ENCODE measurements around the gene RRP8. TPM values are rescaled to one million over a fixed set of nuclear protein-coding genes. Genes with fewer than 3 reads are reported as not detected.

The RRP8 gene
- polyA plus RNA-seq, 3 donors: 8.6 to 16.0 (median 16.0) TPM

DNA sequence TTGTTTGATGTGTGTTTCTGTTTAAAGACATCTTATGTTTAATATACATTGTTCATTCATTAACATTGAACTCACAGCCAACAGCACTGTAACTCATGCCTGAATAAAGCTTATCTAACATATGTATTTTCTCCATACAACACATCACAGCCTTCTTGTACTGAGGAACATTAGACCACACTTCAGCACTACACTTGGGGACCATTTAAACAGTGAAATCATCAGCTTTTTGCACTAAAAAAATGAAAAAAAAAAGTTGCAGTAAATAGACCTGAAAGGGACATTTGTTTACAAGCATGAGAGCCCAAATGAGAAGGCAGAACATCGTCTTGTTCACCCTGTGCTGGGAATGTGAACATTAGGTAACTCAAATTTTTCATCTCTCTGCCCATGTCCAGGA, 31.1 kb upstream of the RRP8 start:
- 58 to 69% (median 66%) methylated on average over 1 of the region's 1 CpG for WGBS, 3 donors
- no peak overlapping the region for H3K27ac ChIP-seq (ENCODE audit: low read depth, low read length)

- no peak overlapping the region for H3K27ac ChIP-seq (ENCODE audit: low read depth, low read length)
- 91 to 93% (median 92%) methylated on average over 16 of the region's 16 CpGs for WGBS, 3 donors
Observed at GRCh38 chr11:6633422-6634408, 30.3 kb upstream of the RRP8 start.

DNA sequence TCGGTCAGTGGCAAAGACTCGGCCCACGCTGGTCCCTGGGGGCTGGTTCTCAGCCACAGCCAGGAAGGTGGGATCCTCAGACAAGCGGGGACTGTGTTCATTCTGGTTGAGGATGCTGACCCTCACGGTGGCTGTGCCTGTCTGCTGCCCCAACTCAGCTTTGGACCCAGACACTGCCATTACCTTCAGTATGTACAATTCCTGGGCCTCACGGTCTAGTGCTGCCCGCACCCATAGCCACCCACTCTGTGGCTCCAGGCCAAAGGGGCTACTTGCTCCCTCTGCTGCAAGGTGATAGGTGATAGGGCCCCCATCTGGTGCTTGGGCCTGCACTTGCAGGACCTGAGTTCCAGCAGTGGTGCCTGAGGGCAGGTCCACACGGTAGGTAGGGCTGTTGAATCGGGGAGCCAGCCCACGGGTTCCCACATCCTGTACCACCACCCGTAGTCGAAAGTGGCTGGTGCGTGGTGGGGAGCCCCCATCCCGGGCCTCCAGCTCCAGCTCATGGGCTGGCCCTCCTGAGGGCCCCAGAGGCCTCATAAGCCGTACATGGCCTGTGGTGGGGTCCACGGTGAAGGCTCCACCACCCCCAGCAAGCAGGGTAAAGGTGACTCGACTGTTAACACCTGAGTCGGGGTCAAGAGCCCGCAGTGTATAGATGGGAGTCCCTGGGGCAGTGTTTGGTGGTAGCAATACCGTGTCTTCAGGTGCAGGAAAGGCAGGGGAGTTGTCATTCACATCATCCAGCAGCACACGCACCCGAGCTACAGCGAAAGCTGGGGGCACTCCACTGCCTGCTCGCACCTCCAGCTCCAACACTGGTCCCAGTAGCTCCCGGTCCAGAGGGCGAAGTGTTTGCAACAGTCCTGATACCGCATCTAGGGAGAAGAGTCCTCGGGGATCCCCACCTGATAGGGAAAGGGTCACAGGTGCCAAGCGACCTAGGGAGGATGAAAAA, 29.0 kb upstream of the RRP8 start:
- H3K27ac ChIP-seq (ENCODE audit: low read depth, low read length): no peak overlapping the region
- 89 to 95% (median 92%) methylated on average over 29 of the region's 29 CpGs for WGBS, 3 donors

- 90 to 97% (median 91%) methylated on average over 11 of the region's 11 CpGs for WGBS, 3 donors
Observed at GRCh38 chr11:6631361-6631890, 28.0 kb upstream of the RRP8 start.

GRCh38 chr11:6630632-6631291, 27.3 kb upstream of the RRP8 start:
- 43 to 89% (median 85%) methylated on average over 24 to 28 of the region's 28 CpGs for WGBS, 3 donors
- H3K27ac ChIP-seq (ENCODE audit: low read depth, low read length): no peak overlapping the region

More at GRCh38 chr11:6631361-6631890, 28.0 kb upstream of the RRP8 start:
- H3K27ac ChIP-seq (ENCODE audit: low read depth, low read length): no peak overlapping the region

DNA sequence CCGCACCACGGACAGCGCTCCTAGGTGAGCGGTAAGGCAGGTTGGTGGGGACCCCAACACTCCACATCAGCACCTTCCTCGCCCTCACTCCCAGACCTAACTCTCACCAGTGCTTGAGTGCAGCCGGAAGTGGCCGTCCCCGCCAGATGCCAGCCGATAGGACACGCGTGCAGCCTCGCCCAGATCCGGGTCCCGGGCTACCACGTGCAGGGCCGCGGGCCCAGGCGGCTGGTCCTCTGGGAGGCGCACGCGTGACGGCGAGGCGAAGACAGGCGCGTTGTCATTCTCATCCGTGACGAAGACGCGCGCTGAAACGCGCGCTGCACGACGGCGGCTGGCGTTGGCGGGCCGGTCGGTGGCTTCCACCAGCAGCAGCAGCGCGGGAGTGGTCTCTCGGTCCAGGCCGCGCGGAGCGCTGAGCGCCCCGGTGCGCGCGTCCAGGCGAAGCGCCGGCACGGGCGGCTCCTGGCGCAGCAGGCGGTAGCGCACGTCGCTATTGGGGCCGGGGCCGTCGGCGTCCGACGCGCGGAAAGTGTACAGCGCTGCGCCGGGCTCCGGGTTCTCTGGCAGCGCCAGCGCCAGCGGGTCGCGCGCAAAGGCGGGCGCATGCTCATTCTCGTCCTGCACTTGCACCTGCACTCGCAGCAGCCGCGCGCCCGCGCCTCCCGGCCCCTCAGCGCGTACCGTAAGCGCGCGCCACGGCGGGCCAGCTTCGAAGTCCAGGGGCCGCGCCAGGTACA, 26.6 kb upstream of the RRP8 start:
- 39 to 87% (median 81%) methylated on average over 80 to 102 of the region's 102 CpGs for WGBS, 3 donors
- H3K27ac ChIP-seq (ENCODE audit: low read depth, low read length): no peak overlapping the region

DNA sequence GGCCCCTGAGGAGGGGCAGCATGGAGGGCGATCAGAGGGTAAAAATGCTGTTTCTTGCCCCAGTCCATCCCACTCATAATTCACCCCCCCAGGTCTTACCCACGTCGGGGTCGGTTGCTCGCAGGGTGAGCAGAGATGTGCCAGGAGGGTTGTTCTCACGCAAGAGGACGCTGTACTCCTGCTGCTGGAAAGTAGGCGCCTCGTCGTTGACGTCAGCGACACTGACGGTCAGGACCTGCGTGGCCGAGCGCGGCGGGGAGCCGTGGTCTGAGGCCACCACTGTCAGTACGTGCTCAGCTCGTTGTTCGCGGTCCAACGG, 26.1 kb upstream of the RRP8 start:
- WGBS, 3 donors: 92 to 95% (median 94%) methylated on average over 24 of the region's 24 CpGs
- no peak overlapping the region for H3K27ac ChIP-seq (ENCODE audit: low read depth, low read length)

DNA sequence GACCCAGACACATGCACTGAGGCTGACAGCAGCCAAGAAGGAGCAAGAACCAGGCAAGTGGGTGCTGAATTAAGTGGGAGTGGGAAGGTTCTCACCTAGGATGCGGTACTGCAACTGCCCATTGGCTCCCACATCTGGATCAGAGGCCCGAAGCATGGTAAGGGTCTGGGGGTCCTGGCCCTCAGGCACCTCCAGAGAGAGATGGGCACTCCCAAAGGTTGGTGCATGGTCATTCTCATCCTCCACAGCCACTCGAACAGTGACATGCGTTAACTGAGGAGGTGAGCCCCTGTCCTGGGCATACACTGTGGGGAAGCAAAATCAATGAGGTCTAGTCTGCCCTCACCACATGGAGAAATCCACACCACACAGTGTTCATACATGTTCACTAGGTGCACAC, 25.1 kb upstream of the RRP8 start:
- H3K27ac ChIP-seq (ENCODE audit: low read depth, low read length): no peak overlapping the region
- WGBS, 3 donors: 94 to 97% (median 96%) methylated on average over 4 of the region's 4 CpGs

- WGBS, 3 donors: 67 to 89% (median 76%) methylated on average over 2 of the region's 2 CpGs
- H3K27ac ChIP-seq (ENCODE audit: low read depth, low read length): no peak overlapping the region
Observed at GRCh38 chr11:6627762-6628241, 24.4 kb upstream of the RRP8 start.

DNA sequence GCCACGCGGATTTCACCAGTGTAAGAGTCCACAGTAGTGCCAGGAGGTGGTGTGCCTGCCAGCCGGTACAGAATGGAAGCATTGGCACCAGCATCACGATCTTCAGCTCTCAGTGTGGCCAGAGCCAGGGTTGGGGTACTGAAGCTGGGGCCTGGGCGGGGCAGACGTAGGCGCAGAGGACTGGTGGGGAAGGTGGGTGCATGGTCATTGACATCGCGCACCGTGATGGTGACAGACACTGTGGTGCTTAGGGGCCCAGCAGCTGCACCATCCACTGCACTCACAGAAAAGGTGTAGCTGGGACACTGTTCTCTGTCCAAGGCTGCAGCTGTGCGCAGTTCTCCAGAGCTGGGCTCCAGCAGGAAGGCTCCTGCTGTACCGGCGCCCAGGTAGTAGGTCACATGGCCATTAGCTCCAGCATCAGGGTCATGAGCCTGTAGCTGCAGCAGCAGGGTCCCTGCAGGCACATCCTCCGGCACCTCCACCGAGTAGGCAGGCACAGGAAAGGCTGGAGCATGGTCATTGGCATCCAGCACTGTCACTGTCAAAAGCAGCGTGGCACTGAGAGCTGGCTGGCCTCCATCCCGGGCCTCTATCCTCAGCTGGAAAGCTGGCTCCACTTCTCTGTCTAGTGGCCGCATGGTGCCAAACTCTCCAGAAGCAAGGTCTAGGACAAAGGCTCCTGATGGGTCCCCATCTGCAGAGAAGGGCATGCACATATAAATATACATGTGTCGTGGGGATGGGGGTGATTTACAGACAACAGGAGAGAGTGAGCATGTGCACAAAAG, 23.8 kb upstream of the RRP8 start:
- 81 to 95% (median 90%) methylated on average over 19 of the region's 19 CpGs for WGBS, 3 donors

DNA sequence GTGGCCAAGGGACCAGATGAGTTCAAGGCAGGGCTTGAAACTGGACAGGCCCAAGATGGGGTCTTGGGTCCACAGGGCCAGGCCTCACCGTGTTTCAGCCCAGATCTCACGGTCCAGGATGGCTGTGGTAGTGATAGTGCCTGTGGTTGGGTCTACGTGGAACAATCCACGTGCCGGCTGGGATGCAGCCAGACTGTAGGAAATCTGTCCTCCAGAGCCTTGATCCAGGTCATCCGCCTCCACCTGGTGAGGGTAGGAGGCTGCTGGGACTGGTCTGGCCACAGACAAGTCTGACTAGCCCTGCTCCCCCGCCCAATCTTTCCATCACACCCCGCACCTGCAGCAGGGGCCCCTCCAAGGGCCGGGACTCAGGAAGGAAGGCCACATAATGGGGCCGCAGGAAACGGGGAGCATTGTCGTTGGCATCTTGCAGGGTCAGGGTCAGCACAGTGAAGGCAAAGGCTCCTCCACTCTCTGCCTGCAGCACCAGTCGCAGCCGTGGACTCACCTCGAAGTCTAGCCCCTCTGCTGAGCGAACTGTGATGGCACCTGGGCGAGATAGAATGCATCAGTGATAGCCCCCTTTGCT, 22.5 kb upstream of the RRP8 start:
- WGBS, 3 donors: 86 to 92% (median 87%) methylated on average over 17 of the region's 17 CpGs
- H3K27ac ChIP-seq (ENCODE audit: low read depth, low read length): no peak overlapping the region

More for the DNA sequence above, 23.8 kb upstream of the RRP8 start:
- no peak overlapping the region for H3K27ac ChIP-seq (ENCODE audit: low read depth, low read length)

- no peak overlapping the region for H3K27ac ChIP-seq (ENCODE audit: low read depth, low read length)
- 55 to 94% (median 94%) methylated on average over 12 of the region's 12 CpGs for WGBS, 3 donors
Observed at GRCh38 chr11:6625156-6625831, 21.9 kb upstream of the RRP8 start.

DNA sequence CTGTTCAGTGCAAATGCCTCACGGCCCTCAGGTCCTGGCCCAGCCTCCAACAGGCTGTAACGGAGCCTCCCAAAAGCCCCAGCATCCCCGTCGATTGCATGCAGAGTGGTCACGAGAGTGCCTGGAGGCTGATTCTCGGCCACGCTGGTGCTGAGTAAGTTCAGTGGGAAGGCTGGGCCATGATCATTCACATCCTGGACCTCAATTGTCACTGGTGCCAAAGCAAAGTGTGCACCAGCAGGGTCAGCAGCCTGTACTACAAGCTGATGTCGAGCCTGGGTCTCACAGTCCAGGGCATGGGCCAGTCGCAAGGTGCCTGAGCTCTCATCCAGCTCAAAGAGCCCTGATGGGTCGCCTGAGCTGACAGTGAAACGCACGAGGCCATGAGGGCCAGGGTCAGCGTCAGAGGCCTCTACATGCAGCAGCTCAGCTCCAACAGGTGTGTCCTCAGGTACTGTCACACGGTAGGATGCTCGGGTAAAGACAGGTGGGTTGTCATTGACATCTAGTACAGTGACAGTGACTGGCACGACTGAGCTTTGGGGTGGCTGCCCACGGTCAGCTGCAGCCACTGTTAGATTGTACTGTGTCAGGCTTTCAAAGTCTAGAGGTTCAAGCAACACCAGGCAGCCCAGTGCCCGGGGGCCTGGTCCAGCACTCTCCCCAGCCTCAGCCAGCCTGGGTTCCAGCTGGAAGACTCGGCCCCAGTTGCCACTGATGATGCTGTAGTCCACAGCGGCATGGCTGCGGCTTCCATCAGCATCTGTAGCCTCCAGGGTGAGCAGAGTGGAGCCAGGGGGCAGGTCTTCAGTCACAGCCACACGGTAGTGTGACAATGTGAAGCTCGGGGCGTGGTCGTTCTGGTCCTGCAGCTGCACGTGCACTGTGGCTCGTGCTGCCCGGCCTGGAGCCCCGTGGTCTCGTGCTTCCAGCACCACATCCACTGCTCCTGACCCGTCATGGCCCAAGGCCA, 20.3 kb upstream of the RRP8 start:
- no peak overlapping the region for H3K27ac ChIP-seq (ENCODE audit: low read depth, low read length)
- WGBS, 3 donors: 88 to 89% (median 88%) methylated on average over 31 of the region's 31 CpGs

DNA sequence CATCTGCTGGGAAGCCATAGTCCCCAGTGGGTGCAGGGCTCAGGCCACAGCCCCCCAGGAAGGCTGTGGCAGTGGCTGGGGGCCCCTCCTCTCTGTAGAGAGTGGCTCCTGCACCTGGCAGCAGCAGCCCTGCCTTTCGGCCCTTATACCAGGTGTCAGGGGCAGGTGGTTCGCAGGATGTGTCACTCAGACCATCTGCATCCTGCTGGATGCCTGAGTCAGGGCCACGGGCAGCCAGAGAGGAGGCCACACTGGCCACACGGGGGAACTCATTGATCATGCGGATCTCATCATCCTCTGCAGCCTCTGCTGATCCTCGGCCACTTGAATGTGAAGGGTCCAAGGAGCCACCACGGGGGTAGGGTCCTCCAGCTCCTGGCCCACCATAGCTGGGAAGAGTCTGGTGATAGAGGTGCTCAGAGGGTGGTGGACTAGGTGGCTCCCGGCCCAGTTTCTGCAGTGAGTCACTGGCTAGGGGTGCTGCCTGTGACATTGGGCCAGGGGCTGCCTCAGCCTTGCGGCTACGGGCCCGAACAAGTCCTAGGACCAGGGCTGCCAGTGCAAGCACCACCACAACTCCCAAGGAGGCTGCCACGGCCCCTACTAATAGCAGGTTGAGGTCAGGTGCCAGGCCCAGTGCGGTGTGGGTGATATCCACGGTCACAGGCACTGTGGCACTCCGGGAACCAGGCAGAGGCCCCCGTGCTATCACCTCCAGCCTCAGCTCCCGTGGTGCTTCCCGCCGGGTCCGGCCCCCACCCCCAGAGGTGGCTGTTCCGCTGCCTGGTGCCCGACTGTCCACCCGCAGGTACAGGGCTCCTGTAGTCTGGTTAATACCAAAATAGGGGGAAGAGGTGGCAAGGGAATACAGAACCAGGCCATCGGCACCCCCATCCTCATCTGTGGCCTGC, 19.1 kb upstream of the RRP8 start:
- WGBS, 3 donors: 86 to 91% (median 87%) methylated on average over 24 of the region's 24 CpGs
- no peak overlapping the region for H3K27ac ChIP-seq (ENCODE audit: low read depth, low read length)
